ENCODE results near the gene PCDHGB3.
"Not testable (repeated sequence)": the region's sequence is repeated elsewhere in the genome, so short reads cannot be mapped to it uniquely, and the experiment has no call there.

PCDHGB3 gene

DNA sequence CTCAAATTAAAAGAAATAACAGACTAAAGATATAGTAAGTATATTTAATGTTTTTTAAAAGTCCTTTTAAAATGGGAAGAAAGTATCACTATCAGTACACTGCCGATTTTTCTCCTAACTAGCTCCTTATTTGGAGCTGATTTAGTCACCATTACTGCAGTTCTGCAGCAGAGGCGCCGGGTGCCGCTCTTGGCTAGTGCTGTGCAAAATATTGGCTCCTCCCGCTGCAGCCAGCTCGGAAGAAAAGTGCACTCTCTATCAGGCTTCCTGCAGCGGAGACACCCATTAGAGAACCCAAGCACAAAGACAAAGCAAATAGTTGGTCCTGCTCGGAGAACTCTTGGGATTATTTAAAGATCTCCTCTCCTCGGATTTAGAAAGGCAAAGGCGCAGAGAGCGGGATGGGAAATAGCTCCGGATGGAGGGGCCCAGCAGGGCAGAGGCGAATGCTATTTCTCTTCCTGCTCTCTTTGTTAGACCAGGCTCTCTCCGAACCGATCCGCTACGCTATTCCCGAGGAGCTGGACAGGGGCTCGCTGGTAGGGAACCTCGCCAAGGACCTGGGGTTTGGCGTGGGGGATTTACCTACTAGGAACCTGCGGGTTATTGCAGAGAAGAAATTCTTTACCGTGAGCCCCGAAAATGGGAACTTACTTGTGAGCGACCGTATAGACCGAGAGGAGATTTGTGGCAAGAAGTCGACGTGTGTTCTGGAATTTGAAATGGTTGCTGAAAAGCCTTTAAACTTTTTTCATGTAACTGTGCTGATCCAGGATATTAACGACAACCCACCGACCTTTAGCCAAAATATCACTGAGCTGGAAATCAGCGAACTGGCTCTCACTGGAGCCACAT lies at the start of gene PCDHGB3:
TSS of gene PCDHGB3 (plus strand) at position 249 of the 855 bp plus-strand sequence. CDS start at position 402, 153 bp downstream.
- peak; percentile 0 for DNase-seq

DNA sequence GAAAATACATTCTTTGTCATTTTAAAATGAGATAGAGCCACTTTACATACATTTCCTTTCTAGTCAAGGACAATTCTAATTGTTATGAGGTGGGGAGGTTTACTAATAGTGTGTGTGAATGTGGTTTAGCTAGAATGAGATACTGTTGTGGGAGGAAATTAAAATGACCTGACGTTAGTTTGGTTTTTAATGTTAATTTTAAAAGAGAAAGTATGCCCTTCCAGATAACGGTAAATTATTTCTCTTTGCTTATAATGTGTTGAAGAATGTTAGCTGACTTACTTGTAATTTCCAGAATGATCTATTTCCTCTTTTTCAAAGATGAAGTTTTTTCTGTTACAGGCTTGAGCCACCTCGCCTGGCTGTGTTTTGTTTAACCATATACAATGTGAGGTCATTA lies 47.8 kb upstream of the PCDHGB3 start:
- no peak for DNase-seq

DNA sequence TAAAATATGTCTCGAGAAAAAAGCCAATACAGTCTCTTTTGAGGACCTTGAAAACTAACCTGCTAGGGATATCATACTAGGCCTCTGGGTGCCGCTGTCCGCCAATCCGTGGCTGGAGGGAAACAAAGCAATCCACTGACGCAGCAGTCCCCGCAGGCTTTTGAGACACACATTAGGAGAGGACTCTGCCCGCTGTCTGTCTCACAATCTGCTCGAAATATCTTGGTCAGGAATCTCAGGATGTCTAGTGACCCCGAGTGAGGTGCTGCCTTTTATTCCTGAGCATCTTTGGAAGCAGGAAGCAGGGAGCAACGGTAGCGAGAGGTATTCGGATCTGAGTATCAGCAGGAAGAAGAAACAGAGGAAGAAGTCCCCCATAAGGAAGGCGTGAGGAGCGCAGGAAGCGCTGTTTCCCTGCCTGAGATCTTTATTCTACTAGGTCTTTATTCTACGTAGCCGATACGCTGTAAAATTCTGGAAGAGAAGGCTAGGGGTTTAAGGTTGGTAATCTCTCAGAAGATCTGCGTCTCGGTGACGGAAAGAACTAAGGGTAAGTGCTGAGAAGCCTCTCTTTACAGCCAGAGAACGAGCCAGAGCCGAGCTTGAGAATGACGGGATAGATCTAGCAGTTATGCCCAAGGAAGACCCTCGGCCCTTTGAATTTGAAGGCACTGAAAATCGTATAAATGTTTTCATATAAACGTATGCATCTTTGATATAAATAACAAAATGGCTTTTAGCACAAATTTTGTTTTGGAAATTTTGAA lies 43.8 kb upstream of the PCDHGB3 start:
- DNase-seq, result peak; percentile 66

DNA sequence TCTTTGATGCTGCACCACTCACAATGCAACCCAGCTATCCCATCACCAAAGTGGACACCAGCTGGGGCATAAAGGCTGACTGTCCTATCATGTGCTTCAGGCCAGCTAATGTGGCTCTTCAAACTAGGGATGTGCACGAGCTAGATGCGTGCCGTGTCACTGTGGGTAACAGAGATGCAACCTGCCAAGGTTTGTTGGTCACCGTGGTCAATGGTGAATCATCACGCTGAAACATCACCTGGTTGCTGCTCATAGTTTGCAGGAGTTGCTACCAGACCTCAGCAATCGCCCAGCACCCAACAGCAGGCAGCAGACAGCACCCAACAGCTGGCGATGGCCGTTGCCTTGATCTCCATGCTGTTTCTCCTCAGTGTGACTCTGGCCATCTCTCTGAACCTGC lies 41.8 kb upstream of the PCDHGB3 start:
- no peak for DNase-seq

DNA sequence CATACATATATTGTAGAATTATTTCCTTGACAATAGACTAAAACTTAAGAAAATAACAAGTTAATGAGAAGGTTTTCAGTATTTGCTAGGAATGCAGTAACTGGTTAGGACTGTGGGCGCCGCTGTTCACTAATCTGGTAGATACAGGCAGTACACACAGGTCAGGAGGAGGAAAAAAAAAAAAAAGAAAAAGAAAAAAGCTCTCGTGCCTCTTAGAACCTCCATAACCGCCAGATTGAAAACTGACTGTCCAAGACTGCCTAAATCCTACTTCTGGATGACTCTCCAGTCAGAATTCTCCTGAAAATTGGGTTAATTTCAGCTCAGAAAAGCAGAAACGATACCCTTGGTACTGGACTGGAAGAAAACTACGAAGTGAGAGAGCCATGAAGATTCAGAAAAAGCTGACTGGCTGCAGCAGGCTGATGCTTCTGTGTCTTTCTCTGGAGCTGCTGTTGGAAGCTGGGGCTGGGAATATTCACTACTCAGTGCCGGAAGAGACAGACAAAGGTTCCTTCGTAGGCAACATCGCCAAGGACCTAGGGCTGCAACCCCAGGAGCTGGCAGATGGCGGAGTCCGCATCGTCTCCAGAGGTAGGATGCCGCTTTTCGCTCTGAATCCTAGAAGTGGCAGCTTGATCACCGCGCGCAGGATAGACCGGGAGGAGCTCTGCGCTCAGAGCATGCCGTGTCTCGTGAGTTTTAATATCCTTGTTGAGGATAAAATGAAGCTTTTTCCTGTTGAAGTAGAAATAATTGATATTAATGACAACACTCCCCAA lies 39.6 kb upstream of the PCDHGB3 start, which contains the start of gene PCDHGA1:
TSS of gene PCDHGA1 (plus strand) at position 216 of the 782 bp plus-strand sequence.
- DNase-seq, result peak; percentile 7

DNA sequence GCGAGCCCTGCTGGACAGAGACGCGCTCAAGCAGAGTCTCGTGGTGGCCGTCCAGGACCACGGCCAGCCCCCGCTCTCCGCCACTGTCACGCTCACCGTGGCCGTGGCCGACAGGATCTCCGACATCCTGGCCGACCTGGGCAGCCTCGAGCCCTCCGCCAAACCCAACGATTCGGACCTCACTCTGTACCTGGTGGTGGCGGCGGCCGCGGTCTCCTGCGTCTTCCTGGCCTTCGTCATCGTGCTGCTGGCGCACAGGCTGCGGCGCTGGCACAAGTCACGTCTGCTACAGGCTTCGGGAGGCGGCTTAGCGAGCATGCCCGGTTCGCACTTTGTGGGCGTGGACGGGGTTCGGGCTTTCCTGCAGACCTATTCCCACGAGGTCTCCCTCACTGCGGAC lies 37.5 kb upstream of the PCDHGB3 start:
- not testable (repeated sequence) for DNase-seq

DNA sequence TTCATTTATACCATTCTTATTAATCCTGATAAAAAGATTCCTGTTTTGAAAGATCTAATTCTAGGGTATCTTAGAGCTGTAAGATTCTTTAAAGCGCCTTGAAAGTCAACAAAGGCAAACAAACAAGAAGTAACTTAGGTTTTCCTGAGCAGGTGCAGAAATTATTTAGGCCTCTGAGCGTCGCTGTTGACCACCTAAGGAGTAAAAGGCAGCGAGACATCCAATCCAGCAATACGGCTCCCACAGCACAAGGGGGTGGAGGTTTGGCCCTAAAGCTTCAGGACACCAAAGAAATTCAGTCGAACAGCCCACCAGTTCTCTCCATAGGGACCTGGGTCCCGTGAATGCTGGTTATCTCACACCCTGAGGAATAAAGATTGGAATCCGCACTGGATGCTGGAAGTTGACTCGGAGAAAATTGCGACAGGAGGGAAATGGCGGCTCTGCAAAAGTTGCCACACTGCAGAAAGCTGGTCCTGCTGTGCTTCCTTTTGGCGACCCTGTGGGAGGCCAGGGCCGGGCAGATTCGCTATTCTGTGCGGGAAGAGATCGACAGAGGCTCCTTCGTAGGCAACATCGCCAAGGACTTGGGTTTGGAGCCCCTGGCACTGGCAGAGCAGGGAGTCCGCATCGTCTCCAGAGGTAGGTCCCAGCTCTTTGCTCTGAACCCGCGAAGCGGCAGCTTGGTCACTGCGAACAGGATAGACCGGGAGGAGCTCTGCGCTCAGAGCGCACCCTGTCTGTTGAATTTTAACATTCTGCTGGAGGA lies 31.3 kb upstream of the PCDHGB3 start, which contains the start of gene PCDHGA2:
TSS of gene PCDHGA2 (plus strand) at position 223 of the 769 bp plus-strand sequence.
- DNase-seq, result peak; percentile 21

DNA sequence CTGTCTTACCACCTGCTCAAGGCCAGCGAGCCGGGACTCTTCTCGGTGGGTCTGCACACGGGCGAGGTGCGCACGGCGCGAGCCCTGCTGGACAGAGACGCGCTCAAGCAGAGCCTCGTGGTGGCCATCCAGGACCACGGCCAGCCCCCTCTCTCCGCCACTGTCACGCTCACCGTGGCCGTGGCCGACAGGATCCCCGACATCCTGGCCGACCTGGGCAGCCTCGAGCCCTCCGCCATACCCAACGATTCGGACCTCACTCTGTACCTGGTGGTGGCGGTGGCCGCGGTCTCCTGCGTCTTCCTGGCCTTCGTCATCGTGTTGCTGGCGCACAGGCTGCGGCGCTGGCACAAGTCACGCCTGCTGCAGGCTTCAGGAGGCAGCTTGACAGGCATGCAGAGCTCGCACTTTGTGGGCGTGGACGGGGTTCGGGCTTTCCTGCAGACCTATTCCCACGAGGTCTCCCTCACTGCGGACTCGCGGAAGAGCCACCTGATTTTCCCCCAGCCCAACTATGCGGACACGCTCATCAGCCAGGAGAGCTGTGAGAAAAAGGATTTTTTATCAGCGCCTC lies 29.2 kb upstream of the PCDHGB3 start:
- DNase-seq, result not testable (repeated sequence)

DNA sequence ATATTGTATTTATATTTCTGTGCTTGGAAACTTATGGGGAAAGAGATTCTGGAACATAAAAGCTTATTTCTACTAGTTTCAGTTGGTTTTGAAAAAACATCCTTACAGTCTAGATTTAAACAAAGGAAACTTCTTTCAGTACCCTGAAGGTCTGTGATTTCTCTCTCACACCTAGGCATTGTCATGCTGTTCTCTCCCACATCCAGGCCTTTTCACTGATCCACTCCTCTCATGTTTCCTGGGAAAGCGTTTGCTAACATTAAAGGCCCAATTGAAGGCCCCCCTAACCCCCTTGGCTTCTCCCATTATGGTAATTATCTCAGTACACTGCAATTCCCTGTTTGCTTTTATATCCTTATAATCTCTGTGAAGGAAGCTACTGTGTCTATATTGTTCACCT lies 27.3 kb upstream of the PCDHGB3 start:
- no peak for DNase-seq

DNA sequence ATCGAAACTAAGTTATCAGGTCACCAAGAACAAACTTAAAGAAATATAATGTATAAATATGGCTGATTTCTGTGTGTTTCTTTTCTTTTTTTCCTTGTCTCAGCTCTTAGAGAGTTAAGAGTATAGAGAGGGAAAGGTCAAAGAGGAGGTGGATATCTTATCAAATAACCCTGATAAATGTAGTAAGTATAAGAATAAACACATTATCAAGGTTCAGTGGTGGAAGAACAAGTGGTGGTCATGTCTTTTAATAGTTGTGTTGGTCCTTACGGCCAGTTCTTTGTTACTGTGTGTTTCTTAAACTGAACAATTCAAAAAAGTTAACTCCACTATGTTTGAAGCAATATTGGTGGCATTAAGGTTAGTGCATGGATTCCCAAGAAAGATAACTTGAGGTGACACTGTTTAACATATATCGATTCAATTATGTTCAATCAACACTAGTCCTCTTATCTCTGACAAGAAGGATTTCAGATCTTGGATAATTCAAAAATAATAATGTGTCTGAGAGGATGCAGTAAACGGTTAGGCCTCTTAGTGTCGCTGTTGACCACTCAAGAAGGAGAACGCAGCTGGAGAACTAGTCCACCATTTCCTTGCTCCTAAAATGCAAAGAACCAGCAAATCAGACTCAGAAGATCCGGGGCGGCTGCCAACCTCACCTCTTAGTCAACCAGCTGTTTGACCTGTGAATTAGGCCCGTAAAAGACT lies 26.6 kb upstream of the PCDHGB3 start, which contains the start of gene PCDHGA3:
TSS of gene PCDHGA3 (plus strand) at position 588 of the 711 bp plus-strand sequence. CDS start 205 bp downstream, outside the sequence.
- peak; percentile 16 for DNase-seq

DNA sequence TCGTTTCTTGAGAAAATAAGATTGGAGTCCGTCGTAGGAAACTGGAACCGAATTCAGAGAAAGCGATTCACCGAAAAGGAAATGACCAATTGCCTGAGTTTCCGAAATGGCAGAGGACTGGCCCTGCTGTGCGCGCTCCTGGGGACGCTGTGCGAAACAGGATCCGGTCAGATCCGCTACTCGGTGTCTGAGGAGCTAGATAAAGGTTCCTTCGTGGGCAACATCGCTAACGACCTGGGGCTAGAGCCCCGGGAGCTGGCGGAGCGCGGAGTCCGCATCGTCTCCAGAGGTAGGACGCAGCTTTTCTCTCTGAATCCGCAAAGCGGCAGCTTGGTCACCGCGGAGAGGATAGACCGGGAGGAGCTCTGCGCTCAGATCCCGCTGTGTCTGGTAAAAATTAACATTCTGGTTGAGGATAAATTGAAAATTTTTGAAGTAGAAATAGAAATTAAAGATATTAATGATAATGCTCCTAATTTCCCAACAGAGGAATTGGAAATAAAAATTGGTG lies 26.0 kb upstream of the PCDHGB3 start:
- DNase-seq, result no peak

DNA sequence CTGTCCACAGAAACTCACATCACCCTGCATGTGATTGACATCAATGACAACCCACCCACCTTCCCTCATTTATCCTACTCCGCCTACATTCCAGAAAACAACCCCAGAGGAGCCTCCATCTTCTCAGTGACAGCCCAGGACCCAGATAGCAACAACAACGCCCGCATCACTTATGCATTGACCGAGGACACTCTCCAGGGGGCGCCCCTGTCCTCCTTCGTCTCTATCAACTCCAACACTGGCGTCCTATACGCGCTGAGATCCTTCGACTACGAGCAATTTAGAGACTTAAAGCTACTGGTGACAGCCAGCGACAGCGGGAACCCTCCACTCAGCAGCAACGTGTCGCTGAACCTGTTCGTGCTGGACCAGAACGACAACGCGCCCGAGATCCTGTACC lies 24.7 kb upstream of the PCDHGB3 start:
- no peak for DNase-seq

DNA sequence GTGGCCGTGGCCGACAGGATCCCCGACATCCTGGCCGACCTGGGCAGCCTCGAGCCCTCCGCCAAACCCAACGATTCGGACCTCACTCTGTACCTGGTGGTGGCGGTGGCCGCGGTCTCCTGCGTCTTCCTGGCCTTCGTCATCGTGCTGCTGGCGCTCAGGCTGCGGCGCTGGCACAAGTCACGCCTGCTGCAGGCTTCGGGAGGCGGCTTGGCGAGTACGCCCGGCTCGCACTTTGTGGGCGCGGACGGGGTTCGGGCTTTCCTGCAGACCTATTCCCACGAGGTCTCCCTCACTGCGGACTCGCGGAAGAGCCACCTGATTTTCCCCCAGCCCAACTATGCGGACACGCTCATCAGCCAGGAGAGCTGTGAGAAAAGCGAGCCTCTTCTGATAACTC lies 24.0 kb upstream of the PCDHGB3 start:
- DNase-seq, result not testable (repeated sequence)

DNA sequence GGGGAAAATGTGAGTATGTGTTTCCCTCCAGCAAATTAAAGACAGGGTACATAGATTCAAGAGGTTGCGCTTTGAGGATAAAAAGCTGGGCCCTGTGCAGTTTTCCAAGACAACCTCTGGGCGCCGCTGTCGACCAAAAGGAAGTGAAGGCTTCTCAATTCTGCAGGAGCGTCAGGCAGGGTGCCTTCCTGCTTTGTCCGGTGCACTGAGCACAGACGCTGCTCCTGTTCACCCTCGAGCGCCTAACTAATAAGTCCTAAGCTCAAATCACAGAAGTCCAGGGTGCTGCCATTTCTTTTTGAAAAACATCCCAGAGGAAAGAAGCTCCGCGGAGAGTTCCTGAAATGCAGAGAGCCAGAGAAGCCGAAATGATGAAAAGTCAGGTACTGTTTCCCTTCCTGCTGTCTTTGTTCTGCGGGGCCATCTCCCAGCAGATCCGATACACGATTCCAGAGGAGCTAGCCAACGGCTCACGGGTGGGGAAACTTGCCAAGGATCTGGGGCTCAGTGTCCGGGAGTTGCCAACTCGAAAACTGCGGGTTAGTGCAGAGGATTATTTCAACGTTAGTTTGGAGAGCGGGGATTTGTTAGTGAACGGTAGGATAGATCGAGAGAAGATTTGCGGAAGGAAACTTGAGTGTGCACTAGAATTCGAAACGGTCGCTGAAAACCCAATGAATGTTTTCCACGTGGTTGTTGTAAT lies 20.0 kb upstream of the PCDHGB3 start, which contains the start of gene PCDHGB1:
TSS of gene PCDHGB1 (plus strand) at position 183 of the 703 bp plus-strand sequence. CDS start at position 345, 162 bp downstream.
- peak; percentile 78 for DNase-seq

DNA sequence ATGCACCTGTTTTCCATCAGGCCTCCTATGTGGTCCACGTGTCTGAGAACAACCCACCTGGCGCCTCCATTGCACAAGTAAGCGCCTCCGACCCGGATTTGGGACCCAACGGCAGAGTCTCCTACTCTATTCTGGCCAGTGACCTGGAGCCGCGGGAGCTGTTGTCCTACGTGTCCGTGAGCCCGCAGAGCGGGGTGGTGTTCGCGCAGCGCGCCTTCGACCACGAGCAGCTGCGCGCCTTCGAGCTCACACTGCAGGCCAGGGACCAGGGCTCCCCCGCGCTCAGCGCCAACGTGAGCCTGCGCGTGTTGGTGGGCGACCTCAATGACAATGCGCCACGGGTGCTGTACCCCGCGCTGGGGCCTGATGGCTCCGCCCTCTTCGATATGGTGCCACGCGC lies 18.5 kb upstream of the PCDHGB3 start:
- DNase-seq, result no peak

DNA sequence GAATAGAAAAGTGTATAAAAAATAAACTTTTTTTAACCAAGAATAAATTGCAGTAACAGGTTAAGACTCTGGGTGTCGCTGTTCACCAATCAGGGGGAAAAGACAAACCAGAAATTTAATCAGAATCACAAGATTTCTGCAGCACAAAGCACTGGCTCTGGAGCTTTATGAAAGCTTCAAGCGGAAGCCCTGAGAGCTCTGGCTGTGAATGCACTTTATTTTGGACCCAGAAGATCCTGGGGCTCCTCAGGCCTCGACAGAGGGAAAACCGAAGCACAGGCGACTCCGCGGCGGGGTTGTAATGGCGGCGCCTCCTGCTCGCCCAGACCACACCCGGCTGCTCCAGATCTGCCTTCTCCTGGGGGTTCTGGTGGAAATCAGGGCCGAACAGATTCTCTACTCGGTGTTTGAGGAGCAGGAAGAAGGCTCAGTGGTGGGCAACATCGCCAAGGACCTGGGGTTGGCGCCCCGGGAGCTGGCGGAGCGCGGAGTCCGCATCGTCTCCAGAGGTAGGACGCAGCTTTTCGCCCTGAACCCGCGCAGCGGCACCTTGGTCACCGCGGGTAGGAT lies 15.1 kb upstream of the PCDHGB3 start, which contains the start of gene PCDHGA4:
TSS of gene PCDHGA4 (plus strand) at position 122 of the 570 bp plus-strand sequence. CDS start at position 209, 87 bp downstream.
- no peak for DNase-seq

DNA sequence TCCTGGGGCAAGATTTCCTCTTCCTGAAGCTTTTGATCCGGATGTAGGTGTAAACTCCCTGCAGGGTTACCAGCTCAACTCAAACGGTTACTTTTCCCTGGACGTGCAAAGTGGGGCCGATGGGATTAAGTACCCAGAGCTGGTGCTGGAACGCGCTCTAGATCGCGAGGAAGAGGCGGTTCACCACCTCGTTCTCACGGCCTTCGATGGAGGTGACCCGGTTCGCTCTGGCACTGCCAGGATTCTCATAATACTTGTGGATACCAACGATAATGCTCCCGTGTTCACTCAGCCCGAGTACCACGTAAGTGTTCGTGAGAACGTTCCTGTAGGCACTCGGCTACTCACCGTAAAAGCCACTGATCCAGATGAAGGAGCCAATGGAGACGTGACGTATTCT lies 14.4 kb upstream of the PCDHGB3 start:
- no peak for DNase-seq

DNA sequence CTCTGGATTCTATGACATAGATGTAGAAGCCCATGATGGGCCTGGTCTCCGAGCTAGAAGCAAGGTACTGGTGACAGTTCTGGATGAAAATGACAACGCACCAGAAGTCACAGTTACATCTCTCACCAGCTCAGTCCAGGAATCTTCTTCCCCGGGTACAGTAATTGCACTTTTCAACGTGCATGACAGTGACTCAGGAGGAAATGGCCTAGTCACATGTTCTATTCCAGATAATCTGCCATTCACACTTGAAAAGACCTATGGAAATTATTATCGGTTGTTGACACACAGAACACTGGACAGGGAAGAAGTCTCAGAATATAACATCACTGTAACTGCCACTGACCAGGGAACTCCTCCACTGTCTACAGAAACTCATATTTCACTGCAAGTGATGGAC lies 13.9 kb upstream of the PCDHGB3 start:
- DNase-seq, result no peak

DNA sequence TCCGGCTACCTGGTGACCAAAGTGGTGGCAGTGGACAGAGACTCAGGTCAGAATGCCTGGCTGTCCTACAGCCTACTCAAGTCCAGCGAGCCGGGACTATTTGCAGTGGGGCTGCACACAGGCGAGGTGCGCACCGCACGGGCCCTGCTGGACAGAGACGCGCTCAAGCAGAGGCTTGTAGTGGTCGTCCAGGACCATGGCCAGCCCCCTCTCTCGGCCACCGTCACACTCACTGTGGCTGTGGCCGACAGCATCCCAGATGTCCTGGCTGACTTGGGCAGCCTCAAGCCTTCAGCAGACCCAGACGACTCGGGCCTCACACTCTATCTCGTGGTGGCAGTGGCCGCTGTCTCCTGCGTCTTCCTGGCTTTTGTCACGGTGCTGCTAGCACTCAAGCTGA lies 13.1 kb upstream of the PCDHGB3 start:
- no peak for DNase-seq

Measured in NCI-H82 (cell line).